Ectodermal cell (in vitro differentiated cells): Measurements from ENCODE around the gene EVL.

Experiments
- H3K27ac ChIP-seq: 2 replicates; pipeline ENCODE4 v1.7.0; 2013; ENCODE audit warnings: mild to moderate bottlenecking, low read depth, low read length; ENCODE audit not compliant: insufficient read depth, poor library complexity, severe bottlenecking
- H3K27me3 ChIP-seq: 2 replicates; pipeline ENCODE4 v1.7.0; 2013; ENCODE audit warnings: mild to moderate bottlenecking, low read length; ENCODE audit not compliant: insufficient read depth, control insufficient read depth, poor library complexity, severe bottlenecking
- H3K36me3 ChIP-seq: one replicate; pipeline ENCODE4 v1.7.0; 2013; ENCODE audit warnings: low read length; ENCODE audit not compliant: control insufficient read depth, insufficient read depth
- H3K4me1 ChIP-seq: one replicate; pipeline ENCODE4 v1.7.0; 2013; ENCODE audit warnings: low read length; ENCODE audit not compliant: control insufficient read depth, insufficient read depth
- H3K4me3 ChIP-seq: 2 replicates; pipeline ENCODE4 v1.7.0; 2013; ENCODE audit warnings: low read depth, low read length, control low read depth; ENCODE audit not compliant: insufficient read depth
- H3K9me3 ChIP-seq: 2 replicates; pipeline ENCODE4 v1.7.0; 2013; ENCODE audit warnings: mild to moderate bottlenecking, low read length, moderate library complexity; ENCODE audit not compliant: control insufficient read depth
- WGBS, 2 experiments: methylation state at CpG; one replicate each; pipeline ENCODE4 v1.1.7; 2013; ENCODE audit warnings: missing lambda C conversion rate in 2 of 2; 5-methylcytosine and 5-hydroxymethylcytosine counted together

EVL gene

DNA sequence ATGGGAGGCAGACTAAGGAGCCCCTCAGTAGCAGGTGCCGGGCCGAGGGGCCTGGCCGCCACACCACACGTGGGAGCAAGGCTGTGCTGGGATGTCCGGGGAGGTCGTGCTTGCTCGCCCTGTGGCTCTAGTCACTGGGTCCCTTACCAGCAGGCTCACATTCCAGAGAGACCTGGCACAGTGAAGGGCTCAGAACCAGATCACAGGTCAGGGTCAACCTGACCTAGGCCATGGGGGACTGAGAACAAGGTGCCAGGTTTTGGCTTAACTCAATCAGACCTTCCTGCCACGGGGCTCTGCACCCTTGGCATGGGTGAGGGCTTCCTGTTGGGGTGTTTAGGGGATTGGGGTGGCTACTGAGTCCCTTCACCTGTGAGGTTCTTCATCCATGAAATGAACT, 72.0 kb downstream of the EVL start:
- no peaks in the 10 kb centered on the region for H3K9me3 ChIP-seq
- no peak overlapping the region for H3K4me3 ChIP-seq
- peaks cover 9% of the 10 kb centered on the region for H3K4me1 ChIP-seq
- H3K36me3 ChIP-seq = no peaks in the 10 kb centered on the region
- H3K27me3 ChIP-seq = no peaks in the 10 kb centered on the region
- 94 to 96% methylated on average over 8 of the region's 8 CpGs for WGBS, 2 experiments
- no peak overlapping the region for H3K27ac ChIP-seq

DNA sequence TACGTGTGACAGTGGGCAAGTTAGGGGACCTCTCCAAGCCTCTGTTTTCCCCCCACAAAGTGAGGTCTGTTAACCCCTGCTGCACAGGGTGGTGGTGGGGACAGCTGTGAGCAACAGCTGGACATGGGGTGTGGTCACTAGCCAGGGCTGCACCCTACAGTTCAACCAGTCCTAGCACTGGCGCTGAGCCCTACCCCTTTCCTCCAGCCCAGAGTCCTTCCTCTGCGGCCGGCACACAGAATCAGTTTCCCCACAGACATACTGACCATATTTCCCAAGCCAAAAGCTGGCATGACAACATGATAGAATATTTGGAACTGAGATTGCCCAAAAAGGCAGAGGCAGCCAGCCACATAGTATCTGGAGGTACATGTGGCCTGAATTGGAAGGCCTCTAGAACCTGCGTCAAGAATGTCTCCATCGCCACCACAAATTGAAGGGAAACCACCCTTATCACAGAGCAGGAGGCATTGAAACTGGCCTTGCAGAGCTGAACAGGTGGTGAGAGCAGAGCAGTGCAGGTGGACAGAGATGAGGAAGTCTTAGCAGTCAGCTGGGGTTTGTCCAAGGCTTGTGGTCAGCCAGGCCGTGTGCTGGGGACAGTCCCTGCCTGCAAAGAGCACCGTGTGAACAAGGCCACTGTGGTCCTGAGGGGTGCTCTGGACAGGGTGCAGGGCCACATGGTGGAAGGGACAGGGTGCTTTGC, 73.0 kb downstream of the EVL start:
- WGBS, 2 experiments = 95 to 97% methylated on average over 8 of the region's 8 CpGs
- Histone ChIP-seq H3K4me1 (peaks cover 9% of the 10 kb centered on the region), H3K27me3 (no peaks in the 10 kb centered on the region), H3K4me3 (no peak overlapping the region), H3K27ac (no peak overlapping the region), H3K9me3 (no peaks in the 10 kb centered on the region), H3K36me3 (no peaks in the 10 kb centered on the region)

DNA sequence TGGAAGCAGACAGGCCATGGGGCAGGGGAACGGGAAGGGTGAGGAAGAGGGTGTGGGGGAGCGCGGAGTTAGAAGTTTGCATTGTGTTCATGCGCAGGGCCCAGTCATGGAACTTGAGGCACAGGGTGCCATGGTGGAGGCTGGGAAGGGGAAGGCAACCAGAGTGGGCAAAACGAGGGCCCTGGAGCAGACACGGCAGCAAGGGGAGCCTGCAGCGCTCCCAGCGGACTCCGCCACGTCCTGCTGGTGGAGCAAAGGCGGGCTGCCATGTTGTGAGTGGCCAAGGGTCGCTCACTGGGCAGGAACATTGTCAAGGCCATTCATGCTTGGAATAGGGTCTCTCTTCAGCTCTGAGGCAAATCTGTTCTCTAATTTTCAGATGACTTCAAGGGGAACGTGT, 73.7 kb downstream of the EVL start:
- H3K27ac ChIP-seq = no peak overlapping the region
- H3K4me3 ChIP-seq = no peak overlapping the region
- H3K36me3 ChIP-seq = no peaks in the 10 kb centered on the region
- H3K9me3 ChIP-seq = no peaks in the 10 kb centered on the region
- H3K4me1 ChIP-seq = peaks cover 9% of the 10 kb centered on the region
- WGBS, 2 experiments = 95 to 96% methylated on average over 13 of the region's 13 CpGs
- no peaks in the 10 kb centered on the region for H3K27me3 ChIP-seq

DNA sequence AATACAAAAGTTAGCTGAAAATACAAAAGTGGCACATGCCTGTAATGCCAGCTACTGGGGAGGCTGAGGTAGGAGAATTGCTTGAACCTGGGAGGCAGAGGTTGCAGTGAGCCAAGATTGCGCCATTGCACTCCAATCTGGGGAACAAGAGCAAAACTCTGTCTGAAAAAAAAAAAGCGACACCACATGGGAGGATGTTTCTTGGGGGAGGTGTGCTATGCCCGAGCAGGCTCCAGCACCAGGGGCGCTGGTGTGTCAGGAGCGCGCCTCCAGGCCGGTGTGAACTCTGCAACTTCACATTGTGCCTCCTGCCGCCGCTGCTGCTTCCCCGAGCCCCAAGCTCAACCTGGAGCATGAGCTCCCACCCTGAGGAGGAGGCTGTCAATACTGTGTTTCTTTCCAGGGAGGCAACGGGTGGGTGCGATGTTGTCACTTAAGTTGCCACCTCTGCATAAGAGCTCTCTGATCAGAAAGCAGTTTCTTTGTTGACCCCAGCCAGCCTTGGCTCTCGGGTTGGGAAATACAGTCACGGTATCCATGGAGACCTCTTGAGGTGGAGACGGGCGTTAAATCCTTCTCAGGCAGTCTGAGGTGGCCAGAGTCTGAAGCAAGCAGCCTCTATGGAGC, 75.3 kb downstream of the EVL start:
- WGBS, 2 experiments = 27 to 30% methylated on average over 16 of the region's 16 CpGs
- Histone ChIP-seq H3K27ac (peak overlapping the region; percentile 84), H3K9me3 (no peaks in the 10 kb centered on the region), H3K27me3 (no peaks in the 10 kb centered on the region), H3K36me3 (no peaks in the 10 kb centered on the region), H3K4me1 (peaks cover 9% of the 10 kb centered on the region), H3K4me3 (no peak overlapping the region)

DNA sequence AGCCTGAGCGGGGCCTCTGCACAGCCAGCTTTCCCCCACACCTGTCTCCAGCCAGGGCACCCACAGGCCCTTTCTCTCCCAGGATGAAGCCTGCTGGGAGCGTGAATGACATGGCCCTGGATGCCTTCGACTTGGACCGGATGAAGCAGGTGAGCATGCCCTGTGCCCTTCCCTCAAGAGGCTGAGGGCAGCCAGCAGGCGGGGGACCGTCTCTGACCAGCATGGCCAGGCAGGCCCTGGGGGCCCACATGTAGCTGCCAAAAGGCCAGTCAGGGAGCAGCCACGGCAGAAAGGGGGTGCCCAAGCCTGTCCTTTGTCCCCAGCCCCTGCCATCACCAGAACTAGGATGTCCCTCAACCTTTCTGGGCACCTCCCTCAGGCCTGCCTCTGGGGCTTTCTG, 75.9 kb downstream of the EVL start:
- Histone ChIP-seq H3K27me3 (no peaks in the 10 kb centered on the region), H3K4me3 (no peak overlapping the region), H3K4me1 (peaks cover 9% of the 10 kb centered on the region), H3K36me3 (no peaks in the 10 kb centered on the region), H3K27ac (no peak overlapping the region), H3K9me3 (no peaks in the 10 kb centered on the region)
- WGBS, 2 experiments = 94 to 95% methylated on average over 7 of the region's 7 CpGs

DNA sequence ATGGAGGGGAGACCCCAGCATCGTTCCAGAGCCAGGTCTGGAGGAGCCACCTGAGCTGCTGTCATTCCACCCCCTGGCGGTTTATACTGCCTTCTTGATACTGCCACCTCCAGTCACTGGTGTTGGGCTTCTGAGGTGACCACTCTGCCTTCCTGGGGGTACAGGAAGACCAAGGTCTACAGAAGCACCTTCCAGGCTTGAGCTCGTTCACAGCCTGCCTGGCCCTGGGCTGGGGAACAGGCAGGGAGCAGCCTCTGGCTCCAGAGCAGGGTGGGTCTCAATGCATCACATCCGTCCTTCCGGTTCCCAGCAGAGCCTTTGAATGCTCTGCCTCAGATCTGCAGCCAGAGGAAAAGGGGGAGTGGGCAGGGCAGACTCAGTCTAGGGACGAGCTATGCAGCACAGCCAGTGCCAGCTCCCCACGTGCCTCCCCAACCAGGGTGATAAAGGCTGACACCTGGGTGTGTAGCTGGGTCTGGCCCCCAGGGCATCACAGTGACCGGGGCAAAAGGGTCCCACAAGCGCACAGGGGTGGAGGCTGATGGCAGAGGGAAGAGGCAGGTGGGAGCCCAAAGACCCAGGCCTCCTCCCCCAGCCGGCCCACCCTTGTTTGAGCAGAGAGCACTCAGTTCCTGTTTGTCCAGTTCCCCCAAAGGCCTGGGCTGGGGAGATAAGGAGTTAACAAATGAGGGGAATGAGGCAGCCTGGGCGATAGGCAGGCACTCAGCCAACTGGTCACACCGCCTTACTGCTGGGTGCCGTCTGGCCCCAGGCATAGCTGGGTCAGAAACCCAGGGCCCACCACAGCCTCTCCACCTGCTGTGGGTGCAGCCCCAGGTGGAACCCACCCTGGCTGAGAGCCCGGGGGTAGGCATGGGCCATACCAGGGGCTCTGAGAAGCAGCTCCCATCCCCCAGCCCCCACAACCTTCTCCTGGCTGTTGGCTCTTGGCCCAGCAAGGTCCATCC, 77.1 kb downstream of the EVL start:
- Histone ChIP-seq H3K27me3 (no peaks in the 10 kb centered on the region), H3K36me3 (no peaks in the 10 kb centered on the region), H3K27ac (no peak overlapping the region), H3K4me3 (no peak overlapping the region), H3K4me1 (peaks cover 9% of the 10 kb centered on the region), H3K9me3 (no peaks in the 10 kb centered on the region)
- WGBS, 2 experiments = 93 to 94% methylated on average over 14 of the region's 14 CpGs

DNA sequence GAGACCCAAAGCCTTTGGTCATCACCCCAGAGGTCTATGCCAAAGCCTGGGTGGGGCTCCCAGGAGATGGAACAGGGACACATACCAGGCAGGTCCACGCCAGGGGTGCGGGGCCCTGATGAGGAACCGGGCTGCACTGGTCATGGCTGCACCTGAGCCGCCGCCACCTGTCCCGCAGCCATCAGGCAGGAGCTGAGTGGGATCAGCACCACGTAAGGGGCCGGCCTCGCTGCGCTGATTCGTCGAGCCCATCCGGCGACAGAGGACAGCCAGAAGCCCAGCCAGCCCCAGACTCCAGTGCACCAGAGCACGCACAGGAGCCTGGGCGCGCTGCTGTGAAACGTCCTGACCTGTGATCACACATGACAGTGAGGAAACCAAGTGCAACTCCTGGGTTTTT, 78.3 kb downstream of the EVL start:
- Histone ChIP-seq H3K27ac (no peak overlapping the region), H3K4me1 (peaks cover 9% of the 10 kb centered on the region), H3K9me3 (no peaks in the 10 kb centered on the region), H3K27me3 (no peaks in the 10 kb centered on the region), H3K36me3 (no peaks in the 10 kb centered on the region), H3K4me3 (no peak overlapping the region)
- 94% methylated on average over 18 of the region's 18 CpGs for WGBS, 2 experiments

DNA sequence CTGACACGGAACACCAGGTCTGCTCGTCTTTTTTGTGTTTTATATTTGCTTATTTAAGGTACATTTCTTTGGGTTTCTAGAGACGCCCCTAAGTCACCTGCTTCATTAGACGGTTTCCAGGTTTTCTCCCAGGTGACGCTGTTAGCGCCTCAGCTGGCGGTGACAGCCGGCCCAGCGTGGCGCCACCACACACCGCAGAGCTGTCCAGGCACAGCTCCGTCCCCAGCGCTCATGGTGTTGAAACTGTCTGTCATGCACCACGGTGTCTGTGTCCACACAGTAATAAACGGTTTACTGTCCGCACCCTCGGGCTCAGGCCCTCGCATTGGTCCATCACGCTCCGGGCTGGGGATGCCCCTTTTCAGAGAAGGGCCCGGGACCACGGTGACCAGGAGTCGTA, 78.7 kb downstream of the EVL start:
- no peaks in the 10 kb centered on the region for H3K9me3 ChIP-seq
- no peak overlapping the region for H3K27ac ChIP-seq
- 96 to 97% methylated on average over 23 of the region's 23 CpGs for WGBS, 2 experiments
- H3K27me3 ChIP-seq = no peaks in the 10 kb centered on the region
- H3K4me1 ChIP-seq = peaks cover 9% of the 10 kb centered on the region
- H3K36me3 ChIP-seq = no peaks in the 10 kb centered on the region
- no peak overlapping the region for H3K4me3 ChIP-seq

DNA sequence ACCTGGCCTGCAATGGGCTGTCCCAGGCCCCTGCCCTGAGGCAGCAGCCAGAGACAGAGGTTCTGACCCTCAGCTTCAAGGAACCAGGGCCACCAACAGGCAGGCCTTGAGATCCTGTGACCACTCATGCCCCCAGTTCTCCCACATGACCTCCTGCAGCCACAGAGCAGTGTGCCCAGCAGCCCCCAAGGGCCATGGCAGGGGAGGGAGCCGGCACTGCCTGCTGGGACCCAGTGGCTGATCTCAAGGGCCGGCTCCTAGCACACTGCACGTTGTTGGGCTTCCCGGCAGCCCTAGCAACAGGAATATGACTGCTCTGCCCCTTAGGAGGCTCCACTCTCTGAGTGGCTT, 79.4 kb downstream of the EVL start:
- no peaks in the 10 kb centered on the region for H3K9me3 ChIP-seq
- peak overlapping the region; percentile 26 for H3K27ac ChIP-seq
- peaks cover 9% of the 10 kb centered on the region for H3K4me1 ChIP-seq
- no peak overlapping the region for H3K4me3 ChIP-seq
- no peaks in the 10 kb centered on the region for H3K27me3 ChIP-seq
- WGBS, 2 experiments = 81 to 85% methylated on average over 4 of the region's 4 CpGs
- no peaks in the 10 kb centered on the region for H3K36me3 ChIP-seq

DNA sequence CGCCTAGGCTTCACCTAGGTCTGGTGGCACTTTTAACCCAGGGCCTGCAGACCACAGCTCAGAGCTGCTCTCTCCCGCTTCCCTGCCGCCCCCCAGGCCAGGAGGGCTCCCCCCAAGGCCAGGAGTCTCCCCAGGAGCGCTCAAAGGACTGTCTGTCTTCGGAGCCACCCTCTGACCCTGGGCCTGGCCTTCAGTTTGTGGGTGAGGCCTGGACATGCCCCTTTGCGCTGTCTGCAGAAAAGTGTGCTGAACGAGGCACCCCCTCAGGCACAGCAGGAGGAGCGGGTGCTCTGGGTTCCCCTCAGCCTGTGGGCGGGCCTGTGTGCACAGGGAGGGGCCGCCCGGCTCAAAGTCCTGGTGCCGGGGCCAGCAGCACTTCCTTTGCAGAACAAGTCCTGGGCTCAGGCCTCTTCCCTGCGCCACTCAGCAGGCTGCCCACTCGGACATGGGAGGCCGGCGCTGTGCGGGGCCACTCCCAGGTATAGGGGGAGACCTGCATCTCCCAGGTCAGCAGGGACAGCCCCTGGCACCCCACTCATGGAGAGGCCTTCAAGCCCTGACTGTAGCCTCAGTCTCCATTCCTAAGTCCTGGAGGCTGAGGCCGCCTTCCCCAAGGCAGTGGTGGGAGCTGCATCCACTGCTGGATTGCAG, 79.9 kb downstream of the EVL start:
- no peaks in the 10 kb centered on the region for H3K36me3 ChIP-seq
- WGBS, 2 experiments = 93 to 94% methylated on average over 18 of the region's 18 CpGs
- peaks cover 9% of the 10 kb centered on the region for H3K4me1 ChIP-seq
- H3K27ac ChIP-seq = peak overlapping the region; percentile 26
- H3K27me3 ChIP-seq = no peaks in the 10 kb centered on the region
- H3K4me3 ChIP-seq = no peak overlapping the region
- H3K9me3 ChIP-seq = no peaks in the 10 kb centered on the region
